A172 (cell line): ENCODE measurements around the gene DISC1. TPM values are rescaled to one million over a fixed set of nuclear protein-coding genes. Genes with fewer than 3 reads are reported as not detected.

Source experiments
- DNase-seq: peaks from one replicate; pipeline ENCODE4 v3.0.0-alpha.2; 2015; ENCODE audit warnings: low spot score
- total RNA-seq: library from RNA; depleted of rRNA; stranded (reverse); fragments of >200 nt; shearing (Covaris generic); gene quantifications from 2 replicates; pipeline ENCODE4 v1.2.3, GENCODE V29; 2014; rRNA removed

Gene DISC1
- total RNA-seq, 1 experiment from 2014 or later: 5.0 TPM

DNA sequence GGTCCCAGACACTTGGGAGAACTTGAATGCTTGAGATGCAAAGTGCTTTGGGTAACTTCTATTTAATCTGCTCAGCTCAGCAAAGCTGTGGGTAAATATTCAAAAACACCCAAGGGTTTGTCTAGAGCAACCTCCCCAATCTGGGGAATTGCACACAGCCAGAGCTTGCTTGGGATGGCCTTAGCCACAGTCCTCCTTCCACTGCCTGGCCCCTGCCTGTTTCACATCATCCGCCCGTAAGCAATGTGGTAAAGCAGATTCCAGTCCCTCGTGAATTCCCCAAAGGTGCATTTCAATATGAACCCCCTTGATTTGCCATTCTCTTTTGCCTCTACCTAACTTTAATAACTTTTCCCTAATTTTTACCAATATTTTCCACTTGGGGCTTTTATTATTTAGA lies 418.1 kb downstream of the DISC1 start:
- no peak for DNase-seq

DNA sequence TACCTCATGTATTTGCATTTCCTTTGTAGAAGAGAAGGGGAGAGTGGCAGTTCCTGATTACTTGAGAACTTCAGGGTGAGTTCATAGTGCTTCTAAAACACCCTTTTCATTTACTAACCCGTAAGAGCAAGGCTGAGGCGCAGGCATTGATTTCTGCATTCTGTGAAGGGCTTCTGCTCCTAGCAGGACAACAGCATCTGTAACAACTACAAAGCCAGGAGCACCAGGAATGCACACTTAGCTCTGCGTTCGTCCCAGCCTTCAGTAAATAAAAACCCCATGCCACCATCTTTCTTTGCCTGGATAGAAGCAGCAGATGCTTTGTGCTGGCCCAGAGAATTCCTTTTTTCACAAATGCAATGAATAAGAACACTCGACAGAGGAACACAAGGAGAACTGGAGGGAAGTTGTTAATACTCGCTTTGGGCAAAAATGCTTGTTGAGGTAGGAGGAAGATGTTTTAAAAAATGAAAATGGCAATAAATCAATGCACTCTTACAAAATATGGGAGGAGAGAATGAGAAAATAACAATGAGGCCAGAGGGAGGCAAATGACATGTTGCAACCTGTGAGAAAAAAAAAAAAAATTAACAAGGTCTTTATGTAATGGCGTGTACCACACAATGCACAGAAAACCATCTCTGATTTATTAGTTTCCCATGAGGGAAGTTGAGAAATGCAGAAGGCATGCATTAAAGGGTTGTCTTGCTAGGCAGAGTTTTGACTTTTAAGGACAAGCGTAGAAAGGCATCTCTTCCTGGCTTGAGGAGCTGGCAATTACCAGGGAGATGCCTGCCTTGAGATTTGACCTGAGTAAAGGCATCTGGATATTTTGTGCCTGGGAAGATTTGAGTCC lies 418.8 kb downstream of the DISC1 start:
- no peak for DNase-seq

DNA sequence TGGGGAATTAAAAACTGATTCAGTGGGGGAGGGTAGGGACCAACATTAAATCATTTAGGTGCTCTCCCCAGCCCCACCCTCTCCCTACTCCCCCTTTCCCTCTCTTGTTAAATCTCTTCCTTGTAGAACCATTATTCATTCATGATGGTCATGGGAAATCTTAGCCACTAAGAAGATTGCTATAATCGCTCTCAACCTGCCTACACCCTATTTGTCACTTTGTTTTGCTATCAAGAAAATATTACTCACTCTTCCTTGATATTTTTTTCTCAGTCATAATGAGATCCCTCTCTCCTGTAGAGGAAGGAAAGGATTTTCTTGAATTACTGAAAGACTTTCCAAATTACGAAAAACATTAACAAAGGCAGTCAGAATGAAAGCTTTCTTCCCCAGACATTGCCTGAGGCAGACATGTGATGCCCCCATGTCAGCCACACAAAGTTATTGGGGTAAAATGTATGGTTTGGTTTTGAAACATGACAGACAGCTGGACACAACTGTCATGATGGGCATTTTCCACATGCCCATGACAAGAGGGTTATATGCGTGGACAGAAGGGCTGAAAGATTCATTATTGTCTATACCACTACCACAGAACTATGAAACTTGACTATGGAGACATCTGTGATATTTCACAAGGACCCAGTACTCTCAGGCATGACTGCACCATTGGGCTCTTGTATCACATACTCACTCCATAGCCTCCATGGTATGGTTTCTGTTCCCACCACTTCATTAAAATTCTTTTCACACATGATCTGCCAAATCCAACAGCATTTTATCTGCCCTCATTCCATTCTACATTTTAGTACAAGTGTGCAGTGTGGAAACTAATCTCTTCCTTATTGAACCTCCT lies 420.1 kb downstream of the DISC1 start:
- no peak for DNase-seq

DNA sequence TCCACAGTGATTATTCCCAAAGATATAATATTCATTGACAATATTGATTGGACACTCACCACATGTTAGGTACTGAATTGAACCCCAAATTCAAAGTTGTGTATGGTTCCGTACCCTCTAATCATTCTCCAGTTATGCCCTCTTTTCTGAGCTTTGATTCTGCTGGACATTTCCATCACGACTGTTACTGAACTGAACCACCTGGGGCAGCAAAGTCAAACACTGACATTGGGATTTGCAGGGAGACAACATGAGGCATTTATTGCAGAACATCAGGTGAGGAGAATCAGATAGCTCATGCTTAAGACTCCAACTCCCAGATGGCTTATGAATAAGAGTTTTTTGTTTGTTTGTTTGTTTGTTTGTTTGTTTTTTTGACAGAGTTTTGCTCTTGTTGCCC lies 420.9 kb downstream of the DISC1 start:
- DNase-seq: no peak

DNA sequence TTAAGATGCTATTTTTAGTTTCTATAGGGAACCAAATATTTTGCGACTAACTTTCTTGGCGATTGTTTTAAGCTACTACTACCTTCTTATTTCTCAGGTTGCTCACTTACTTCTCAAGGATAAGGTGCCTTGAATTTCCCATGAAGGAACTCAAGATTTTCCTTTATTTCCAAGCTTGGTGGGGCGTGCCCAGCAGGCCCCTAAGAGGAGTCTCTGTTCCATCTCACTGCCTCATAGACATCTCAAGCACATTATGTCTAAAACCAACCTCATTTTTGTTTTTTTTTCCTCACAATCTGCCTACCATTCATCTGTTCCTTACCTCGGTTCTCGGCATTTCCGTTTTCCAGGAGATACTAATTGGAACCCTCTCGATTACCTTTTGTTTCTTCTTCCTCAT lies 421.9 kb downstream of the DISC1 start:
- DNase-seq: no peak

DNA sequence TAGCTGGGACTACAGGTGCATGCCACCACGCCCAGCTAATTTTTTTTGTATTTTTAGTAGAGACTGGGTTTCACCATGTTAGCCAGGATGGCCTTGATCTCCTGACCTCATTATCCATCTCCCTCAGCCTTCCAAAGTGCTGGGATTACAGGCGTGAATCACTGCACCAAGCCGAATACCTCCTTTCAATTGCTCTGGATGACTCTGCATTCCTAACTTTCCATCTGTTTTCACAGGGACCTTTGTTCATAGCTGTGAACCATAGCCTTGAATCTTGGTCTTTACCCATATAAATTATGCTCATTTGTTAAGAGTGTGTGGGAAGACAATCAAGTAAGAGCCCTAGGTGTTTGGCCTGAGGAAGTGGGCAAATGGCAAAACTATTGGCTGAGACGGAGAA lies 422.7 kb downstream of the DISC1 start:
- DNase-seq: no peak

DNA sequence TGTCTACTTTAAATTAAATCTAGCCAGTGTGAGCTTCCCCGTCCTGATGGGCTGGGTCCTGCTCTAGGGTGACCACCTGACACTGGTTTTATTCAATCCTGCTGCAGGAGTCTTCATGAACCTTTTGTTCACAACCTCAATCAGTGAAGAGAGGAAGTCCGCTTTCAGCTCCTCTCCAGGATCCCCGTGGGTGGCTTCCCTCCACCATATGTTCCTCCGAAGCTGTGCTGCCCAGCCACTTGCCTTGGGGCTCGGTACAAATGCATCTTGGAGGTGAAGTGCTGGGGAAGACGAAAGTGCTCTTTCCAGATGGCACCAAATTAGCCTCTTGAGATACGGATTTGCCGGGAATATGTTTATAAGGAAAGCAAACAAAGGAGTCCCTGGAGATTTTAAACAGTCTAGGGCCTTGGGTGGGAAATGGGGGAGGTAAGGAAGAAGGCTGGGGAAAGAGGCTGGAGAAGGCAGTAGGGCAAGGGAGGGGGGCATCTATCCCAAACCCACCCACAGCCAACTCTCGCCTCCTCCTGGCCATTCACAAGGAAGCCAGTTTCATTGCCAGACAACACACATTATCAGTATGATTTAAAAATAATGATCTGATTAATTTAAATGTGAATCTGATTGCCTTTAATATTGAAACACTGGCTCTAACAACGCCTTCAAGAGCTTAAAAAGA lies 430.8 kb downstream of the DISC1 start:
- DNase-seq: no peak

DNA sequence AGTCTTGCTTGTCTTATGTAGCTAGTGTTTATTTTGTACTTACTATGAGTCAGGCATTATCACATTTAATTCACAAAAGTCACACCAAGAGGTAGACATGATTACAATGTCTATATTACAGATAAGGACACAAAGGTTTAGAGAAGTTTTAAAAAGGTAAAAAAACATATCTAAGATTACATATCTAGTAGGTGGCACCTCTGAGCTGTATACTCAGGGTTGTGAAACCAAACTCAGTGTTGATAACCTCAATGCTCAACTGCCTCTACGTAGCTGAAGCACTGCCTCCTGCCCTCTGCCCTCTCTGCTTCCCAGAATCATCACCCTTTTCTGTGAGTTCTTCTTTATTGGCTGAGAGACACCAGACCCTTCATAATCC lies 431.3 kb downstream of the DISC1 start:
- DNase-seq: no peak

DNA sequence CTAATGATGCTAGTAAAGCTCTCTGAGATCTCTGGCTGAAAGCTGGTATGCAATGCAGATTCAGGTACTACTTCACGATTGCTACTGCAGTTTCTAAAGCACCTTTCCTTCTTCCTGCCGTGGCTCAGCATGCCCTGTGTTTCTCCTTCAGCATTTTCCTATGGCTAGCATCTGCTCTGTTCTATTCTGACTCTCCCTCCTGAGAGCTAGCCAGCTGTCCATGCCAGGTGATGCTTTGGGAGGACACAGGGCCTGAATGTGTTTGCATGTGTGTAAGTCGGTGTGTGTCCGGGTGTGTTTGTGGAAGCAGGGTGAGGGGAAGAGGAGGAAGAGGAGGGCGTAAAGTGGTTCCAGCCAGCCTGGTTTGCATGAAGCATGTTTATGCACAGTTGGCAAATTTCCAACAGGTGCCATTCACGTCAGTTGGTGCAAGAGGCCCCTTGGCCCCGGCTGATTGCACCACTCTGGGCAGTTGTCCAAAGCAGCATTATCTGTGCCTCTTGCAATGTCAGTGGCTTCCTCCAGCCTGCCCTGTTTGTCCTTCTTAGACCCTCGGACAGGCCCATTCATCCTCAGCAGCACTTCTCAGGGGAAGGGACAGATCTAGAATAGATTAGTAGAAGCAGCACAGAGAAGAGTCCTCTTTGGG lies 433.3 kb downstream of the DISC1 start:
- DNase-seq: no peak

DNA sequence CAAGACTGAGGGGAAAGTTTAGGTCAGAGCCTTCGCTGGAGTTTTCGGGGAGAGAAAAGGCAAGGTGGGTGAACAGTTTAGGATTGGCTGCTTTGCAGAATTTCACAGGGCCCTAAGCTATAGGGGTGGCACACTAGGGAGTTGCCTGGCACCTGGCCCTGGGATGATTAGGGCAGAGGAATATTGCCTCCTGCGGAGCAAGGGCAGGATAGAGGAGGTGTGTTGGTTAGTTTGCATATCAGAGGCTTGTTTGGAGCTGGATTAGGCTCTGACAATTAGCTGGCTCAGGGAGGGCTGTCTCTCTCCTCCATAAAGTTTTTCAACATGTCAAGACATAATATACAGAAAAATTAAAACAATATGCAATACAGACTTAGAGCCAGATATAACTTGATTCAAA lies 436.4 kb downstream of the DISC1 start:
- no peak for DNase-seq

DNA sequence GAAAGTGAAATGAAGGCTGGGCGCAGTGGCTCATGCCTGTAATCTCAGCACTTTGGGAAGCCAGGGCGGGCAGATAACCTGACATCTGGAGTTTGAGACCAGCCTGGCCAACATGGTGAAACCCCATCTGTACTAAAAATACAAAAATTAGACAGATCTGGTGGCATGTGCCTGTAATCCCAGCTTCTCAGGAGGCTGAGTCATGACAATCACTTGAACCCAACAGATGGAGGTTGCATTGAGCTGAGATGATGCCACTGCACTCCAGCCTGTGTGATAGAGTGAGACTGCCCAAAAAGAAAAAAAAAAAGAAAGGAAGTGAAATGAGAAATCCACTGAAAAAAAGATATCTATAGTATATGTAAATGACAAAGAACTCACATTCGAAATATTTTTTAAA lies 439.9 kb downstream of the DISC1 start:
- no peak for DNase-seq

DNA sequence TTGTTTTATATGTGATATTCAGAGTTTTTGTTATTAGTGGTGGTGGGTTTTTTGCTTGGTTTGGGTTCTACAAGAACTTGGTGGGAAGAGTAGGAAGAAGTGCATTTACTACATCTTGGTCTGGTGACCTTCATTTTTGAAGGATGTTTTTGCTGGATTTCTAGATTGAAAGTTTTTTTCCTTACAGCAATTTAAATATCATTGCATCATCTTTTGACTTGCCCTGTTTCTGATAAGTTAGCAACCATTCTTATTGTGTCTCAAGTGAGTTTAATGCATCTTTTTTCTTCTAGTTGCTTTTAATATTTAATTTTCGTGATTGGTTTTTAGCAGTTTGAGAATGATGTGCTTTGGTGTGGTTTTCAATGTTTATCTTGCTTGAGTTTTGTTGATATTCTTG lies 447.7 kb downstream of the DISC1 start:
- no peak for DNase-seq

DNA sequence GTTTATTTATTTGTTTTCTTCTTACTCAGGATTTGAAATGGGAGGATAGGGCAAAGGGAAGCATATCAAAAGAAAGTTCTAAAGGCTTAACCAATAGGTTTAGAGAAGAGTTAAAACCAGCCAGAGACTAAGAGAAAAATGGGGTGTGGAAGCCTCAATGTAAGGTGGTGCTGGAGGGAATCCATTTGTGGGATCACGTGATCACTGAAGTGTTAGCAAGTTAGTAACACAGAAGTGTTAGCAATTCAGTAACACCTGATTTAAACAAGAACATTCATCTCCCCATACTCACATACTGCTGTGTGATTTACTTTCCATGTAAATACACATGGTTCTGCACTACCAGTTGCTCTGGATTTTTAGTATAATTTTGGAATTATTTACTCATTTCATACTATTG lies 451.2 kb downstream of the DISC1 start:
- no peak for DNase-seq

DNA sequence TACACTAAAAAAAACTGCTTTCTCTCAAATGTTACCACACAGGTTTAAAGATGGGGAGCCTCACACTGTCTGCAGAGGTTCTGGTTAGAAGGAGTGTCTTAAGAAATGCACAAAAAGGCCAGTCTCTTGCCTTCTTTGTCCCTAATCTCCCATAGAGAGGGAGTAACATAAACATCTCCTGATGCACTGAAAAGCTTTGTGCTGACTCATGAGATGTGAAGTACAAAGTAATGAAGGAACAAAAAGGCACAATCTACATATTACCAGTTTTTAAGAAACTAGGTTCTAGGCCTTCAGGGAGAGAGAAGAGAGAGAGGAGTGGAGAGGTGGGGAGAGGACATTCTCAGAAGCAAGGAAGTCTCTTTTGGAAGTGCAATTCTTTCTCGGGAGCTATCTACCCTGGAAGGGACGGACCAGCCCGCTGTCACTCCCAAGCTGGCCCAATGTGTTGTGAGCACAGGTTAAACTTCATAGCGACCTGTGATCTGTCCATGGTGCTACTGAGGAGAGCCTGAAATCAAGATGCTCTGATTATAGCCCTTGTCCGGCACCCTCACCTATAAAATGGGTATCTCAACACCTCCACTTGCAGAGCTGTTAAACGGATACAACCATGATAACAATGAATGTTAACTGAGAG lies 458.1 kb downstream of the DISC1 start:
- DNase-seq: peak; percentile 41

DNA sequence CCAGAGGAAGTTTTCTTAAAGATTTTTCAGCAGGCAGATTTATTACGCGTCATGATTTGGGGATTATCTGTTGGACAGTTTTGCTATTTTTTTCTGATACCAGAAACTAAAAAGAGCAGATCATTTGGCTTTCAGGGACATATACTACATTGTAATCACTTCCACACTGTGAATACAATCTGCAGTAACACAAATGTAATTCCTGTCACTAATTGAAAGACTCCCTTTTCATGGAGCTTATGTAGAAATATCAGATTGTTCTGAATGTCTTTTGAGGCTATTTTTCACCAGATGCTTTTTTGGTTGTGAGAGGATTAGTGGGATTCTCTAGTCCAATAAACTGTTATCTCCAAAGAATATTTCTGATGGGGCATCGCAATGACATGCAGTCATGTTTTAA lies 464.2 kb downstream of the DISC1 start:
- DNase-seq: no peak

Other genes with a start within 250 kb of the DISC1 start
- gene EGLN1, start 204.5 kb upstream of the DISC1 start, total RNA-seq: 43.6 and 57.8 TPM in 2 replicates
- gene TSNAX, start 98.1 kb upstream of the DISC1 start, total RNA-seq: 69.4 and 75.2 TPM in 2 replicates